ENCODE data around the gene ACOT7.
"Not testable (repeated sequence)": the region's sequence is repeated elsewhere in the genome, so short reads cannot be mapped to it uniquely, and the experiment has no call there.

Gene ACOT7

GRCh38 chr1:6393400-6394187 is at the start of gene ACOT7:
TSS of gene ACOT7 (minus strand) at chr1:6393767. CDS start at chr1:6393399, 368 bp downstream.
- peak; percentile 96 for DNase-seq

- no peak for DNase-seq
Measured at GRCh38 chr1:6441586-6441985, 48.0 kb upstream of the ACOT7 start.

- DNase-seq = peak; percentile 92
Measured at GRCh38 chr1:6440198-6441126, 46.9 kb upstream of the ACOT7 start.

GRCh38 chr1:6438047-6438525 is 44.5 kb upstream of the ACOT7 start:
- DNase-seq = peak; percentile 91

- not testable (repeated sequence) for DNase-seq
Measured at GRCh38 chr1:6437012-6437700, 43.6 kb upstream of the ACOT7 start.

GRCh38 chr1:6436277-6436676 is 42.7 kb upstream of the ACOT7 start:
- not testable (repeated sequence) for DNase-seq

- no peak for DNase-seq
Measured at GRCh38 chr1:6435547-6435946, 42.0 kb upstream of the ACOT7 start.

- DNase-seq = no peak
Measured at GRCh38 chr1:6435129-6435528, 41.6 kb upstream of the ACOT7 start.

GRCh38 chr1:6434186-6434585 is 40.6 kb upstream of the ACOT7 start:
- no peak for DNase-seq

- not testable (repeated sequence) for DNase-seq
Measured at GRCh38 chr1:6431645-6432579, 38.3 kb upstream of the ACOT7 start.

GRCh38 chr1:6429660-6430411 is 36.3 kb upstream of the ACOT7 start:
- not testable (repeated sequence) for DNase-seq

- not testable (repeated sequence) for DNase-seq
Measured at GRCh38 chr1:6428453-6428852, 34.9 kb upstream of the ACOT7 start.

- no peak for DNase-seq
Measured at GRCh38 chr1:6427441-6428390, 34.1 kb upstream of the ACOT7 start.

- DNase-seq = no peak
Measured at GRCh38 chr1:6426972-6427350, 33.4 kb upstream of the ACOT7 start.

GRCh38 chr1:6426277-6426971 is 32.9 kb upstream of the ACOT7 start:
- DNase-seq = no peak

- no peak for DNase-seq
Measured at GRCh38 chr1:6425658-6426057, 32.1 kb upstream of the ACOT7 start.

GRCh38 chr1:6424619-6425593 is 31.3 kb upstream of the ACOT7 start, which contains the start of gene ESPN:
TSS of gene ESPN (plus strand) at chr1:6424776. CDS start at chr1:6424956, 180 bp downstream.
- DNase-seq = no peak

Data from activated effector memory CD4-positive, alpha-beta T cell treated with anti-CD3 and anti-CD28 coated beads, Interleukin-2, amount 50 U/mL, for 16 hours (primary cell).